HG03045 (cell line): ENCODE data around the gene CFAP58.

Experiments
- ATAC-seq: cut with Tn5 transposase; IDR thresholded peaks from one replicate; pipeline ENCODE4 v1.9.1; 2021; ENCODE audit warnings: mild to moderate bottlenecking, moderate library complexity; ENCODE audit not compliant: unreplicated experiment

The CFAP58 gene

GRCh38 chr10:104321725-104322415 is 31.8 kb upstream of the CFAP58 start:
- no peak for ATAC-seq

- ATAC-seq: no peak
Observed at GRCh38 chr10:104322416-104322782, 31.2 kb upstream of the CFAP58 start.

- no peak for ATAC-seq
Observed at GRCh38 chr10:104323085-104323484, 30.5 kb upstream of the CFAP58 start.

GRCh38 chr10:104323760-104324201 is 29.9 kb upstream of the CFAP58 start:
- ATAC-seq: no peak

GRCh38 chr10:104324221-104324686 is 29.4 kb upstream of the CFAP58 start:
- ATAC-seq: no peak

GRCh38 chr10:104324931-104325330 is 28.7 kb upstream of the CFAP58 start:
- ATAC-seq: no peak

GRCh38 chr10:104325436-104326435 is 27.9 kb upstream of the CFAP58 start:
- ATAC-seq: no peak

GRCh38 chr10:104326991-104327610 is 26.5 kb upstream of the CFAP58 start:
- ATAC-seq: no peak

- no peak for ATAC-seq
Observed at GRCh38 chr10:104327745-104328645, 25.6 kb upstream of the CFAP58 start.

GRCh38 chr10:104328646-104328895 is 25.1 kb upstream of the CFAP58 start:
- ATAC-seq: no peak

GRCh38 chr10:104328896-104329710 is 24.5 kb upstream of the CFAP58 start:
- peak; percentile 53 for ATAC-seq

GRCh38 chr10:104329735-104330134 is 23.9 kb upstream of the CFAP58 start:
- no peak for ATAC-seq

- no peak for ATAC-seq
Observed at GRCh38 chr10:104330168-104331110, 23.2 kb upstream of the CFAP58 start.

GRCh38 chr10:104331208-104331838 is 22.3 kb upstream of the CFAP58 start:
- ATAC-seq: no peak

GRCh38 chr10:104332243-104333031 is 21.2 kb upstream of the CFAP58 start:
- ATAC-seq: no peak

GRCh38 chr10:104333032-104333727 is 20.5 kb upstream of the CFAP58 start:
- no peak for ATAC-seq
